Heart left ventricle (tissue), 16 donors: ENCODE measurements around the gene FABP6. TPM values are rescaled to one million over a fixed set of nuclear protein-coding genes. Genes with fewer than 3 reads are reported as not detected.
A peak's percentile ranks its signal among the peaks of the same experiment; 100 is the strongest.

Source experiments
- ATAC-seq, 4 donors: fragments of 200-7000 bp; cut with Tn5 transposase; one replicate each; pipeline ENCODE4 v1.9.1; 2020 to 2022; ENCODE audit warnings: moderate library complexity in 4 of 4, mild to moderate bottlenecking in 3 of 4, moderate number of reproducible peaks in 1 of 4
- DNase-seq, 5 donors: peaks; one replicate each; pipeline ENCODE4 v3.0.0-alpha.2; 2020
- H3K27ac ChIP-seq, 12 donors: fragments of 200-600 bp; sonication (generic) in 4 of 12; one replicate each; pipeline versions ENCODE4 v1.5.0 to v1.8.0; 2016 to 2022; ENCODE audit warnings: mild to moderate bottlenecking in 2 of 12
- H3K27me3 ChIP-seq, 9 donors: fragments of 200-600 bp; sonication (generic) in 2 of 9; one replicate each; pipeline versions ENCODE4 v1.5.1 to v1.8.0; 2016 to 2022; ENCODE audit warnings: mild to moderate bottlenecking in 3 of 9
- H3K36me3 ChIP-seq, 9 donors: fragments of 200-600 bp; sonication (generic) in 2 of 9; one replicate each; pipeline versions ENCODE4 v1.5.0 to v1.8.0; 2018 to 2022; ENCODE audit warnings: mild to moderate bottlenecking in 2 of 9
- H3K4me1 ChIP-seq, 12 donors: fragments of 200-600 bp; sonication (generic) in 4 of 12; one replicate each; pipeline versions ENCODE4 v1.5.0 to v1.8.0; 2016 to 2022; ENCODE audit warnings: mild to moderate bottlenecking in 3 of 12
- H3K4me3 ChIP-seq, 12 donors: fragments of 200-600 bp; sonication (generic) in 4 of 12; one replicate each; pipeline versions ENCODE4 v1.5.0 to v1.8.0; 2017 to 2022; ENCODE audit warnings: mild to moderate bottlenecking in 9 of 12, moderate library complexity in 4 of 12
- H3K9me3 ChIP-seq, 12 donors: fragments of 200-600 bp; sonication (generic) in 4 of 12; one replicate each; pipeline versions ENCODE4 v1.5.0 to v1.8.0; 2016 to 2022; ENCODE audit warnings: mild to moderate bottlenecking in 1 of 12
- POLR2A ChIP-seq, 2 donors: fragments of 450-650 bp; IDR thresholded peaks; one replicate each; pipeline ENCODE4 v1.6.1; 2017; ENCODE audit warnings: antibody characterized with exemption in 2 of 2, mild to moderate bottlenecking in 2 of 2, moderate library complexity in 2 of 2
- WGBS, 4 donors: extraction: QIAGEN DNeasy Blood & Tissue Kit in 2 of 4; methylation state at CpG; one replicate each; pipeline versions ENCODE4 v1.1.5 to v1.1.7; 2013 to 2018; 5-methylcytosine and 5-hydroxymethylcytosine counted together
- intact Hi-C, 10 donors: fragments of 100-400 bp; cut with DNase I; formaldehyde crosslinking; loops; one replicate each; pipeline versions ENCODE4 v1.11.1 to v1.14.2; 2022
- polyA plus RNA-seq, 2 donors: library from polyadenylated mRNA; stranded (reverse); fragments of 200-250 nt; gene quantifications; one replicate each; pipeline ENCODE4 v1.2.3, GENCODE V29; 2013
- total RNA-seq, 9 donors: library from RNA; depleted of rRNA in 2 of 9; stranded (reverse); fragments of >200 nt in 2 of 9; fragmentation: NEBNext Ultra II Directional in 3 of 9; extraction: Animal tissue kit (Norgen Biotek cat#: 25700) in 3 of 9; gene quantifications; one replicate each; pipeline versions ENCODE4 v1.1.0 to v1.2.4, GENCODE V29; 2016 to 2023
- TF ChIP-seq, protein P1 (sequence below), 12 donors: fragments of 200-600 bp; sonication (generic) in 4 of 12; IDR thresholded peaks; one replicate each; pipeline versions ENCODE4 v1.5.0 to v1.8.0; 2018 to 2022; ENCODE audit warnings: antibody characterized with exemption in 12 of 12, mild to moderate bottlenecking in 5 of 12
- donor health status: ischemic (EF 13 %, LVEDD 7.1; RV severe dilation, severe dysfunction).
- donor health status: healthy with polysubstance abuse.
- donor health status: DM: no; HTN: yes; CAD: no.
- donor health status: DM: no; HTN: no; CAD: no.
- donor health status: ischemic (EF 25% LVEDD 6.9; RV normal size, moderate dysfunction).
- donor health status: ischemic (EF 25% LVEDD 5.7; RV mildly dilated, moderate dysfunction).
- donor health status: healthy.
- donor health status: DM: yes; HTN: yes; CAD: no.
- donor health status: ischemic (EF 35%, LVEDD 5.7; RV mildly dilated, moderate dysfunction).
- donor health status: nonischemic (EF 11% LVEDD 7.7; RV severe dilation, severe dysfunction).
- donor health status: DM: yes; HTN: yes; CAD: no.
- donor health status: PGD.
- donor health status: ischemic (EF 29% LVEDD 5.4; RV normal size, mild dysfunction).
- donor health status: nonischemic (EF 23%, LVEDD 6.1; RV moderate dilation, normal function).

Gene FABP6
- total and polyA plus RNA-seq, 11 donors: 0.25 to 6.2 (median 2.3) TPM

DNA sequence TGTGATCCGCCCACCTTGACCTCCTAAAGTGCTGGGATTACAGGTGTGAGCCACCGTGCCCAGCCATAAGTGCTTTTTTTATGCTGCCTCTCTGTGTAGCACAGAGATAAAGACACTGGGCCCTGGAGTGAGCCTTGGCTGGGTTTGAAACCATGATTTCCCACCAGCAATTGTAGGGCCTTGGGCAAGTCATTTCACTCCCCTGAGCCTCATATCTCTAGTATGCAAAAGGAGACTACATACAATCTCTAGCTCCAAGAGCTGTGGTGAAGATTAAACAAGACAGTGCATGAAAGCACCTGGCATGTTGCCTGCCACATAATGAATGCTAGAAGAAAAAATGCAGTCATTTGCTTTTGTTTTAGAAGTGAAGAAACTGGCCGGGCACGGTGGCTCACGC lies 3.9 kb downstream of the FABP6 start:
- no peak overlapping the region for H3K4me3 ChIP-seq
- H3K4me1 ChIP-seq: peaks cover 0 to 5% (median 0%) of the 10 kb centered on the region in 12 donors
- WGBS, 4 donors: 77 to 87% (median 85%) methylated on average over 5 of the region's 5 CpGs
- H3K9me3 ChIP-seq: no peaks in the 10 kb centered on the region
- no peak for ATAC-seq
- intact Hi-C loops: no loop called here
- no peaks in the 10 kb centered on the region for H3K27me3 ChIP-seq
- DNase-seq: no peak
- no peak for TF ChIP-seq POLR2A (IDR thresholded peaks at IDR 0.05)
- TF ChIP-seq, protein P1, sequence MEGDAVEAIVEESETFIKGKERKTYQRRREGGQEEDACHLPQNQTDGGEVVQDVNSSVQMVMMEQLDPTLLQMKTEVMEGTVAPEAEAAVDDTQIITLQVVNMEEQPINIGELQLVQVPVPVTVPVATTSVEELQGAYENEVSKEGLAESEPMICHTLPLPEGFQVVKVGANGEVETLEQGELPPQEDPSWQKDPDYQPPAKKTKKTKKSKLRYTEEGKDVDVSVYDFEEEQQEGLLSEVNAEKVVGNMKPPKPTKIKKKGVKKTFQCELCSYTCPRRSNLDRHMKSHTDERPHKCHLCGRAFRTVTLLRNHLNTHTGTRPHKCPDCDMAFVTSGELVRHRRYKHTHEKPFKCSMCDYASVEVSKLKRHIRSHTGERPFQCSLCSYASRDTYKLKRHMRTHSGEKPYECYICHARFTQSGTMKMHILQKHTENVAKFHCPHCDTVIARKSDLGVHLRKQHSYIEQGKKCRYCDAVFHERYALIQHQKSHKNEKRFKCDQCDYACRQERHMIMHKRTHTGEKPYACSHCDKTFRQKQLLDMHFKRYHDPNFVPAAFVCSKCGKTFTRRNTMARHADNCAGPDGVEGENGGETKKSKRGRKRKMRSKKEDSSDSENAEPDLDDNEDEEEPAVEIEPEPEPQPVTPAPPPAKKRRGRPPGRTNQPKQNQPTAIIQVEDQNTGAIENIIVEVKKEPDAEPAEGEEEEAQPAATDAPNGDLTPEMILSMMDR (IDR thresholded peaks at IDR 0.05): no peak
- H3K36me3 ChIP-seq: no peaks in the 10 kb centered on the region
- peak overlapping the region in 3 of 12 donors; percentile 44 to 64 (median 58) for H3K27ac ChIP-seq

DNA sequence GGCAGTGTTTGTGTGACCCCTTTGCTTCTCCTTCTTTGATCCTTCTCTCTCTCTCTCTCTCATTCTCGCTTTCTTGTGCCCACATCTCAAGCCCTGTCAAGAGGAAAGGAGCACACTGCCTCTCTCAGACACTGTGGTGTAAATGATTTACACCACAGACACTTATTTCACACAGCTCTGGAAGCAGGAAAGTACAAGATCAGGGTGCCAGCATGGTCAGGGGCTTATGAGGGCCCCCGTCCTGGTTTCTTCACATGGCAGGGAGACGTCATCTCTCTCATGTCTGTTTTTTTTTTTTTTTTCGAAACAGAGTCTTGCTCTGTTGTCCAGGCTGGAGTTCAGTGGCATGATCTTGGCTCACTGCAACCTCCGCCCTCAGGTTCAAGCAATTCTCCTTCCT lies 6.4 kb downstream of the FABP6 start:
- Histone ChIP-seq H3K9me3 (no peaks in the 10 kb centered on the region), H3K27ac (no peak overlapping the region), H3K4me3 (no peak overlapping the region), H3K36me3 (no peaks in the 10 kb centered on the region), H3K27me3 (no peaks in the 10 kb centered on the region), H3K4me1 (peaks cover 0 to 5% (median 0%) of the 10 kb centered on the region in 12 donors)
- ATAC-seq (no peak), DNase-seq (no peak)
- intact Hi-C loops: no loop called here
- 84 to 93% (median 92%) methylated on average over 5 of the region's 5 CpGs for WGBS, 4 donors
- TF ChIP-seq, protein P1 (IDR thresholded peaks at IDR 0.05): no peak
- TF ChIP-seq POLR2A (IDR thresholded peaks at IDR 0.05): no peak

DNA sequence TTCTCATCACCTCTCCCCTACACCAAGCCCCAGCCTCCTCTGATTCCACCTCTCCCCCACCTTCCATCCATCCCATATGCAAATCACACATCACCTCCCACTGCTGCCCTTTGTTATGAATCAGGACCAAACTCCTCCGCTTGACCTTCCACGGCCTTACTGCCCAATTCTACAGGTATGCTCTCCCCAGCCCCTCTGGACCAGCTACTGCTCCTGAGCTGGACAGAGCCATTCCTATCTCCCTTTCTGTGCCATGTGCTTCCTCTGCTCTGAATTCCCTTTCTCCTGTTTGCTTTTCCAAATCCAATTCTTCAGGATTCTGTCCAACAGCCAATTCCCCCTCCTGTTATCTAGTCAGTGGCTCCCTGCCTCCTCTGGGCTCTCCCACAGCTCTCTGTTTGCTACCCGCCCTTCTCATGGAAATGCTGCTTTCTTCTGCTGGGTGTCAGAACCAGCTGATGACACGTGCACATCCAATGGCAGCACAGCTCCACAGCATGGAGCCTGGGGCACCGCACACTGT lies 8.3 kb downstream of the FABP6 start:
- no peaks in the 10 kb centered on the region for H3K9me3 ChIP-seq
- no peaks in the 10 kb centered on the region for H3K27me3 ChIP-seq
- no peak overlapping the region for H3K4me3 ChIP-seq
- intact Hi-C loops: no loop called here
- TF ChIP-seq, protein P1 (IDR thresholded peaks at IDR 0.05): no peak
- TF ChIP-seq POLR2A (IDR thresholded peaks at IDR 0.05): no peak
- DNase-seq: no peak
- peaks cover 0 to 5% (median 0%) of the 10 kb centered on the region in 12 donors for H3K4me1 ChIP-seq
- 61 to 76% (median 65%) methylated on average over 5 of the region's 5 CpGs for WGBS, 4 donors
- no peaks in the 10 kb centered on the region for H3K36me3 ChIP-seq
- no peak for ATAC-seq
- no peak overlapping the region for H3K27ac ChIP-seq

DNA sequence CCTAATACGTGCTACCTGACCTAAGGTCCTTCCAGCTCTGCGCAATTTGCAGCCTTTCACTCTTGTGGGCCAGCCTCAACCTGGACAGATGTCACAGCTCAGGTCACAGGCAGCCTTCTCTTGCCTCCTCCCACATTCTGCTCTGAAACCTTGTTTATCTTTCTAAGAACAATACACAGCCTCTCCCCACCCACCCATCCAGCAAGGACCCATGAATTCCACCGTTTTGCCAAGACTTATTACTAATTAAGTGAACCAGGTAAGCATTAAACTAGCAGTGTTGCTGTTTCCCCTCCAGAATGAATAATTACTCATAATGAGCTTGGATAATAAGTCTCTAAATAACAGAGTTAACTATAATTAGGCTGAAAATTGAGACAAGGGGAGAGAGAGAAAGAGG lies 11.0 kb downstream of the FABP6 start:
- H3K4me3 ChIP-seq: no peak overlapping the region
- no peak for TF ChIP-seq POLR2A (IDR thresholded peaks at IDR 0.05)
- TF ChIP-seq, protein P1 (IDR thresholded peaks at IDR 0.05): no peak
- H3K27me3 ChIP-seq: no peaks in the 10 kb centered on the region
- DNase-seq: no peak
- no peak for ATAC-seq
- peaks cover 0 to 5% (median 0%) of the 10 kb centered on the region in 12 donors for H3K4me1 ChIP-seq
- intact Hi-C loops: no loop called here
- no peak overlapping the region for H3K27ac ChIP-seq
- 28 to 70% (median 37%) methylated on average over 3 of the region's 3 CpGs for WGBS, 4 donors
- H3K9me3 ChIP-seq: no peaks in the 10 kb centered on the region
- H3K36me3 ChIP-seq: no peaks in the 10 kb centered on the region
